Measurements from ENCODE around the gene PLOD1. TPM values are rescaled to one million over a fixed set of nuclear protein-coding genes. Genes with fewer than 3 reads are reported as not detected.

The PLOD1 gene
- total RNA-seq, 1 donor from 2014 or later, result 477 TPM

- no peak for DNase-seq (ENCODE audit: low spot score)
- Mint-ChIP-seq H3K27ac (ENCODE audit: unreplicated experiment) (peak overlapping the region; percentile 65), H3K9me3 (ENCODE audit: low read depth) (no peaks in the 10 kb centered on the region), H3K36me3 (ENCODE audit: low read depth) (peaks cover 13% of the 10 kb centered on the region), H3K4me1 (ENCODE audit: low read depth) (peaks cover 30% of the 10 kb centered on the region), H3K27me3 (ENCODE audit: low read depth) (no peaks in the 10 kb centered on the region), H3K4me3 (ENCODE audit: unreplicated experiment) (no peak overlapping the region)
- no peak for TF ChIP-seq CTCF (IDR thresholded peaks at IDR 0.05)
These were observed 43.1 kb downstream of the PLOD1 start for GRCh38 chr1:11977625-11978024.

DNA sequence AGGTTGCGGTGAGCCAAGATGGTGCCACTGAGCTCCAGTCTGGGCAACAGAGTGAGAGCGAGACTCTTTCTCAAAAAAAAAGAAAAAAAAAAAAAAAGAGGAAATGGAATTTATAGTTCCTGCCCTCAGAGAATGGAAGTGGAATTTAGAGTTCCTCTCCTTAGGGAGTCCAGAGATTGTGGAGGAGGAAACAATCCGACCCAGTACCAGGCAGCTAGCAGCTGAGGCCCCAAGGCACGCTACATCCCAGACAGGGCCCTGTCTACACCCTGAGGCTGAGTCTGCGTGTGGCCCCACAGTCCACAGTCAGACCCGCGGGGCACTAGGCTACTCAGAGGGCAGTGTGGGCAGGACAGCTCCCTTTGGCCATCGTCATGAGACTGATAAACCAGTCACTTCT lies 43.8 kb downstream of the PLOD1 start:
- TF ChIP-seq CTCF (IDR thresholded peaks at IDR 0.05), result no peak
- DNase-seq (ENCODE audit: low spot score), result no peak
- Mint-ChIP-seq H3K4me1 (ENCODE audit: low read depth) (peaks cover 30% of the 10 kb centered on the region), H3K27ac (ENCODE audit: unreplicated experiment) (peak overlapping the region; percentile 36), H3K4me3 (ENCODE audit: unreplicated experiment) (no peak overlapping the region), H3K9me3 (ENCODE audit: low read depth) (no peaks in the 10 kb centered on the region), H3K36me3 (ENCODE audit: low read depth) (peaks cover 9% of the 10 kb centered on the region), H3K27me3 (ENCODE audit: low read depth) (no peaks in the 10 kb centered on the region)

GRCh38 chr1:11979028-11979850 lies 44.7 kb downstream of the PLOD1 start:
- Mint-ChIP-seq H3K36me3 (ENCODE audit: low read depth) (peaks cover 12% of the 10 kb centered on the region), H3K9me3 (ENCODE audit: low read depth) (no peaks in the 10 kb centered on the region), H3K4me3 (ENCODE audit: unreplicated experiment) (peak overlapping the region; percentile 91), H3K4me1 (ENCODE audit: low read depth) (peaks cover 37% of the 10 kb centered on the region), H3K27me3 (ENCODE audit: low read depth) (no peaks in the 10 kb centered on the region), H3K27ac (ENCODE audit: unreplicated experiment) (peak overlapping the region; percentile 96)
- no peak for DNase-seq (ENCODE audit: low spot score)
- no peak for TF ChIP-seq CTCF (IDR thresholded peaks at IDR 0.05)

GRCh38 chr1:11979851-11980675 lies 45.5 kb downstream of the PLOD1 start, which contains the start of gene MFN2:
TSS of gene MFN2 (plus strand) at chr1:11980444. CDS start at chr1:11989169, 8,725 bp downstream.
- TF ChIP-seq CTCF (IDR thresholded peaks at IDR 0.05), result peak; percentile 8
- Mint-ChIP-seq H3K27ac (ENCODE audit: unreplicated experiment) (peak within 1 kb of the TSS; percentile 96), H3K4me3 (ENCODE audit: unreplicated experiment) (peak within 1 kb of the TSS; percentile 91), H3K9me3 (ENCODE audit: low read depth) (no peaks in the 10 kb centered on the region), H3K36me3 (ENCODE audit: low read depth) (peaks cover 9% of the 10 kb centered on the region), H3K4me1 (ENCODE audit: low read depth) (peaks cover 43% of the 10 kb centered on the region), H3K27me3 (ENCODE audit: low read depth) (no peaks in the 10 kb centered on the region)
- peak; percentile 99 for DNase-seq (ENCODE audit: low spot score)

DNA sequence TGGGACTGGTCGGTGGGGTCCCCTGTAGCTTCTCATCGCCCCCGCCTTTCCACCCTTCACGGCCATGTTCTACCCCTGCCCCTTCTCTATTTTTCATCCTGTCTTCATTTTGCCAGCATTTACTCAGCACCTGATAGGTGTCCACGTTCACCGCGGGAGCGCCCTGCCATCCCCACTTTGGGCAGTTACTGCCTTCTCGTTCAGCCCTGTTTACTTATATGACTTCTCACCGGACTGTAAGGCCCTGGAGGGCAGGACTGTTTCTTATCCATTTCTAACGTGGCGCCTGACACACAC lies 46.1 kb downstream of the PLOD1 start:
- Mint-ChIP-seq H3K36me3 (ENCODE audit: low read depth) (peaks cover 6% of the 10 kb centered on the region), H3K9me3 (ENCODE audit: low read depth) (no peaks in the 10 kb centered on the region), H3K27me3 (ENCODE audit: low read depth) (no peaks in the 10 kb centered on the region), H3K4me3 (ENCODE audit: unreplicated experiment) (peak overlapping the region; percentile 91), H3K27ac (ENCODE audit: unreplicated experiment) (peak overlapping the region; percentile 96), H3K4me1 (ENCODE audit: low read depth) (peaks cover 45% of the 10 kb centered on the region)
- DNase-seq (ENCODE audit: low spot score), result no peak
- no peak for TF ChIP-seq CTCF (IDR thresholded peaks at IDR 0.05)

Data from chondrocyte (in vitro differentiated cells).